ENCODE results near the gene MYO3A. TPM values are rescaled to one million over a fixed set of nuclear protein-coding genes. Genes with fewer than 3 reads are reported as not detected.

Gene MYO3A
- total and polyA plus RNA-seq, 2 experiments from 2014 or later, result 3.0 to 10.7 TPM

GRCh38 chr10:26156019-26156418, 222.0 kb downstream of the MYO3A start (continued):
- TF ChIP-seq ZNF462 (CRISPR knock-in tag; IDR thresholded peaks at IDR 0.05), result no peak
- no peak for TF ChIP-seq EZH2phosphoT487 (IDR thresholded peaks at IDR 0.05; ENCODE audit: unreplicated experiment)
- no peak for TF ChIP-seq POLR2AphosphoS5 (IDR thresholded peaks at IDR 0.05; ENCODE audit: low read depth)
- TF ChIP-seq EZH2 (IDR thresholded peaks at IDR 0.05; ENCODE audit: low read depth, unreplicated experiment), result no peak
- no peak for TF ChIP-seq ZNF114 (CRISPR knock-in tag; IDR thresholded peaks at IDR 0.05)
- TF ChIP-seq CREB1 (CRISPR knock-in tag; IDR thresholded peaks at IDR 0.05; ENCODE audit: low read depth), result no peak
- TF ChIP-seq NANOG (IDR thresholded peaks at IDR 0.05; ENCODE audit: borderline replicate concordance), result no peak
- no peak for TF ChIP-seq REST (IDR thresholded peaks at IDR 0.05; ENCODE audit: unreplicated experiment)
